Activated naive CD8-positive, alpha-beta T cell (primary cell): Measurements from ENCODE around the gene MME.

Experiments
- H3K27ac Mint-ChIP-seq: one replicate; pipeline ENCODE4 v1.8.0; 2021; ENCODE audit warnings: mixed read lengths
- H3K27me3 Mint-ChIP-seq: one replicate; pipeline ENCODE4 v1.8.0; 2021; ENCODE audit warnings: mixed read lengths
- H3K36me3 Mint-ChIP-seq: one replicate; pipeline ENCODE4 v1.8.0; 2021; ENCODE audit warnings: mixed read lengths
- H3K4me1 Mint-ChIP-seq: one replicate; pipeline ENCODE4 v1.8.0; 2021; ENCODE audit warnings: low read depth, mixed read lengths
- H3K4me3 Mint-ChIP-seq: one replicate; pipeline ENCODE4 v1.8.0; 2021; ENCODE audit warnings: mild to moderate bottlenecking, mixed read lengths
- H3K9me3 Mint-ChIP-seq: one replicate; pipeline ENCODE4 v1.8.0; 2021; ENCODE audit warnings: low read depth, mixed read lengths

MME gene

GRCh38 chr3:155184011-155184410 lies 103.9 kb downstream of the MME start:
- no peak overlapping the region for H3K4me3 Mint-ChIP-seq
- H3K36me3 Mint-ChIP-seq: no peaks in the 10 kb centered on the region
- H3K27me3 Mint-ChIP-seq: no peaks in the 10 kb centered on the region
- H3K27ac Mint-ChIP-seq: no peak overlapping the region
- H3K4me1 Mint-ChIP-seq: no peaks in the 10 kb centered on the region
- no peaks in the 10 kb centered on the region for H3K9me3 Mint-ChIP-seq

DNA sequence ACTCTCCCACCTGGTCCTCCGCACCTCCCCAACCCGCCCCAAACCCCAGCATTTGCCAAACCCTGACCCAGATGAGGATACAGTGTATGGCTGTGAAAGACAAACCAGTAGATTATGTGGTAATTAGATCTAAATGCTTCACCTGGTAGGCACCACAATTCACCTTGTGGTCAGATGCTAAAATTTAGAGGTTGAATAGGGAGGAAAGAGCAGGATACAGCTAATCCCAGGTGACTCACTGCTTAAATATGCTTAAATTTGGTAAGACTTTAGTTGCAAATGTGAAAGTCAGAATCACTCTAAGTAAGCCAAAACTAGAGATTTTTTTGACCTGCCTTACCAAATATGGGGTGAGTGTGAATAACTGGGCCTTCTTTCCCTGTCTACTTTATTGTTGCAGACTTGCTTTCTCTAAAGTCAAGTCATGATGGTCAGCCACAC lies 105.5 kb downstream of the MME start:
- Mint-ChIP-seq H3K27ac (no peak overlapping the region), H3K9me3 (no peaks in the 10 kb centered on the region), H3K4me1 (no peaks in the 10 kb centered on the region), H3K27me3 (no peaks in the 10 kb centered on the region), H3K4me3 (no peak overlapping the region), H3K36me3 (no peaks in the 10 kb centered on the region)

DNA sequence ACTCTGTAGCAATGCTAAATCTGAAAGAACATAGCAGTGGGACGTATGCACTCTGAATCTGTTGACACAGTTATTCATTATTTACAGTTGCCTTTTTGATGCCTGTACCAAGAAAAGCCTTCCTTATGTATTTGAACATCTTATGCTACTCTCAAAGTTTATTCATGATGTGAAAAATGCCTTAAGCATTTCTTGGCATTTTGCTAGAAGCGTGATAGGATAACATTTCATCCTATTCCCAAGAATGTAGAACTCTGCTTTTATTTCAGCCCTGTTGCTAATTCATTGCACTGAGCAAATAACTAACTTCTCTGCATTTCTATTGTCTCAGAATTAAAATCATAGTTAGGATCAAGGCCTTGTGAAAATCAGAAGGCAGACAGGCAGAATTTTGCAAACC lies 107.9 kb downstream of the MME start:
- H3K27ac Mint-ChIP-seq: no peak overlapping the region
- H3K36me3 Mint-ChIP-seq: no peaks in the 10 kb centered on the region
- no peak overlapping the region for H3K4me3 Mint-ChIP-seq
- peaks cover 4% of the 10 kb centered on the region for H3K9me3 Mint-ChIP-seq
- no peaks in the 10 kb centered on the region for H3K4me1 Mint-ChIP-seq
- no peaks in the 10 kb centered on the region for H3K27me3 Mint-ChIP-seq

DNA sequence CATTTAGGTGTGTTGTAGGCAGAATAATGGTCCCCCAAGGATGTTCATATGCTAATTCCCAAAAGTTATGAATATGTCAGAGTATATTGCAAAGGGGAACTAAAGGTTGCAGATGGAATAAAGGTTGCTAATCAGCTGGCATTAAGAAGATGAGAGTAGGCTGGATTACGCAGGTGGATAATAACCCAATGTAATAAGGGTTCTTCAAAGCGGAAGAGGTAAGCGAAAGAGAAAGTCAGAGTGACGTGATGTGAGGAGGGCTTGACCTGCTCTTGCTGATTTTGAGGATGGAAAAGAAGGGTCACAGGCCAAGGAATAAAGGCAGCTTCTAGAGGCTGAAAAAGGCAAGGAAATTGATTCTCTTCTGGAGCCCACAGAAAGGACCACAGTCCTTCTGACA lies 109.4 kb downstream of the MME start:
- Mint-ChIP-seq H3K9me3 (peaks cover 4% of the 10 kb centered on the region), H3K4me1 (no peaks in the 10 kb centered on the region), H3K4me3 (no peak overlapping the region), H3K27ac (no peak overlapping the region), H3K36me3 (no peaks in the 10 kb centered on the region), H3K27me3 (no peaks in the 10 kb centered on the region)

DNA sequence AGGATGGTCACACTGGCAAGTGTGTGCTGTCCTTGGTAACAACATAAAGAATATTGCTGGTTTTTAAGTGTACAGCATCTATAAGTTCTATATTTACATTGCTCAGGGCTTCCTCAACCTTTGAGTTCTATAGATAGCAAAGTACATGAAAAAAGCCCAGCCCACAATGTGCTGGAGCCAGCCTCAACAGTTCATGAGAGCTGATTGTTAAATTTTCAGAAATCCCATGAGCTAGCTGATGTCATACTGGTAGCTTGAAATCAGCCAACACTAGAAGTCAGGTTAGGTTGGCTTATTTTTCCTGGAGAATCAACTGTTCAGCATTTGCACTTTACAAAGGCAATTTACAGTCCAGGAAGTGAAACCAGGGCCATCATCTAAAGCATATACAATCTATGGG lies 110.6 kb downstream of the MME start:
- Mint-ChIP-seq H3K36me3 (no peaks in the 10 kb centered on the region), H3K9me3 (peaks cover 4% of the 10 kb centered on the region), H3K4me3 (no peak overlapping the region), H3K4me1 (no peaks in the 10 kb centered on the region), H3K27ac (no peak overlapping the region), H3K27me3 (no peaks in the 10 kb centered on the region)

DNA sequence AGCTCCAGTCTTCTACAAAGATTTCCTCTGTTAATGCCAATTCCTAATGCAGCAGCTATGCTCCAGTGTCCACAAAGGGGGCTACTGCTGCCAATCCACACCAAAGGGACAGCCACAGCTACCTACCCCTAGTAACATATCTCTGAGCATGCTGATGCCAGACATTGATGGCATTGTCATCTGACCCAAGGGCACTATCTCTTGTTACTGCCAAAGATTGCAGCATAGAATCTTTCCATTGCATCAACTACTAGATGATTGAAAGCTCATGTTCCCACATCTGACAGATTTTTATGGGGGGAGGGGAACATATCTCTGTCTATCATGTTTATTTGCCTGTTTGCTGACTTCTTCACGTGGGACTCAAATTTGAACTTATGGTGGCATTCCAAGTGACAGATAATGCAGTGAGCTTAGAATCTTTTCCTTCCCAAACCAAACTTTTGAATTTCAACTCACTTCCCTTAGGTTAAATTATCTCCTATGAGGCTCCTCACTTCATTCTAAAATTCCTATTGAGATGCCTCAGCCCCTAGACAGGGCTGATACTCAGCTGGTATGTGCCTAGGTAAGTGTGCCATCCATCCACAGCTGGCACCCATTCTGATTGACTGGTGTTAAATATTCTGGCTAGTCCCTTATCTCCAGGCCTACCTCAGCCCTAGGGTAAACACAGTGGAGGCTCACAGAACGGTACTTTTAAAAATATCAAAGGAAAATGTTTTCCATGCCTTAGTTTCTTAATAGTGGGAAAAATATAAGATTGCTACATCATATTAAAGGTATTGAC lies 113.0 kb downstream of the MME start:
- no peaks in the 10 kb centered on the region for H3K36me3 Mint-ChIP-seq
- no peaks in the 10 kb centered on the region for H3K27me3 Mint-ChIP-seq
- no peak overlapping the region for H3K27ac Mint-ChIP-seq
- no peak overlapping the region for H3K4me3 Mint-ChIP-seq
- H3K4me1 Mint-ChIP-seq: no peaks in the 10 kb centered on the region
- H3K9me3 Mint-ChIP-seq: peaks cover 4% of the 10 kb centered on the region

- no peak overlapping the region for H3K4me3 Mint-ChIP-seq
- no peaks in the 10 kb centered on the region for H3K4me1 Mint-ChIP-seq
- H3K9me3 Mint-ChIP-seq: peaks cover 4% of the 10 kb centered on the region
- H3K27ac Mint-ChIP-seq: no peak overlapping the region
- H3K36me3 Mint-ChIP-seq: no peaks in the 10 kb centered on the region
- no peaks in the 10 kb centered on the region for H3K27me3 Mint-ChIP-seq
Measured at GRCh38 chr3:155193868-155194267, 113.7 kb downstream of the MME start.

- no peaks in the 10 kb centered on the region for H3K4me1 Mint-ChIP-seq
- H3K27ac Mint-ChIP-seq: no peak overlapping the region
- no peak overlapping the region for H3K4me3 Mint-ChIP-seq
- H3K36me3 Mint-ChIP-seq: no peaks in the 10 kb centered on the region
- no peaks in the 10 kb centered on the region for H3K27me3 Mint-ChIP-seq
- H3K9me3 Mint-ChIP-seq: peaks cover 4% of the 10 kb centered on the region
Measured at GRCh38 chr3:155194973-155195957, 115.1 kb downstream of the MME start.

DNA sequence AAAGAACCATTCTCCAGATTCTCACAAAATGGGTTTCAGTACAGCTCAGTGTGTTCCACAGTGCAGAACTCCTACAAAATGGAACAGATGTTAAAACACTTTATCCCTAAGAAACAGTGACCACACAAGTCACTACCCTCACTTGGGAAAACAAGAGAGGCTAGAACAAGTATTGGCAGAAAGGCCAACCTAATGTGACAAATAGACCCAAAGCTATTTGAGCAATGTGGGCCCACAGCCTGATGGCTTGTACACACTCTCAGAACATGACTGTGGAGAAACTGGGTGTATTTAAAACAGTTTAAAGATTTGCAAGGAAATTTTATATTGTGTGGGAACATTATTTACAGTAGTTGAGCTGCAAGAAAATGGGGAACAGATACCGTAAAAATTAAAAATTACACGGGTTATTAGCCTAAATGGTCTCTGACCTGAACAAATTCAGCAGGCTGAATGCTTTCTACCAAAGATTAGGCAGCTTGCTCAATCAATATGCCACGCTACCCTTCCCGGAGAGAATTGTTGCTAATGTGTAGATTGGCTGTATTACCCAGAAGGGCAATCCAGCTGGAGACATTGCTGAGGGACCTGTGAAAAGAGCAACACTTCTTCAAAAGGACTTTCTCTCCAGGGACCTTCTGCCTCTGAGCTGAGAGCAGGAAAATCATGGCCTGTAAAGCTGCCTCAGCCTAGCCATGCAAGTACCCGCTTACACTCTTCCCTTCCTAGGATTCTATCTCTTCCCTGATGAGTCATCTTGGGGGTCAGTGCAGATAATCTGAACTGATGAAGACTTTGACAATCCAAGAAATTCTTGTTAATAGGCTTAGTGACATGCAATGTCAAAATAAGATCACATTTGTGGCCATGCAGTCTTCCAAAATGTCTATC lies 116.3 kb downstream of the MME start:
- no peaks in the 10 kb centered on the region for H3K36me3 Mint-ChIP-seq
- H3K27me3 Mint-ChIP-seq: no peaks in the 10 kb centered on the region
- no peak overlapping the region for H3K4me3 Mint-ChIP-seq
- no peak overlapping the region for H3K27ac Mint-ChIP-seq
- H3K4me1 Mint-ChIP-seq: no peaks in the 10 kb centered on the region
- H3K9me3 Mint-ChIP-seq: peaks cover 4% of the 10 kb centered on the region

GRCh38 chr3:155197786-155198185 lies 117.7 kb downstream of the MME start:
- H3K27me3 Mint-ChIP-seq: no peaks in the 10 kb centered on the region
- no peaks in the 10 kb centered on the region for H3K4me1 Mint-ChIP-seq
- no peaks in the 10 kb centered on the region for H3K36me3 Mint-ChIP-seq
- H3K27ac Mint-ChIP-seq: no peak overlapping the region
- H3K9me3 Mint-ChIP-seq: no peaks in the 10 kb centered on the region
- no peak overlapping the region for H3K4me3 Mint-ChIP-seq

- H3K4me3 Mint-ChIP-seq: no peak overlapping the region
- H3K27ac Mint-ChIP-seq: no peak overlapping the region
- H3K36me3 Mint-ChIP-seq: no peaks in the 10 kb centered on the region
- H3K4me1 Mint-ChIP-seq: no peaks in the 10 kb centered on the region
- H3K27me3 Mint-ChIP-seq: no peaks in the 10 kb centered on the region
- H3K9me3 Mint-ChIP-seq: no peaks in the 10 kb centered on the region
Measured at GRCh38 chr3:155202626-155203025, 122.5 kb downstream of the MME start.

GRCh38 chr3:155204851-155205250 lies 124.7 kb downstream of the MME start:
- H3K9me3 Mint-ChIP-seq: no peaks in the 10 kb centered on the region
- H3K4me3 Mint-ChIP-seq: no peak overlapping the region

GRCh38 chr3:155208183-155208800 lies 128.2 kb downstream of the MME start:
- H3K9me3 Mint-ChIP-seq: no peaks in the 10 kb centered on the region
- no peaks in the 10 kb centered on the region for H3K4me1 Mint-ChIP-seq
- no peaks in the 10 kb centered on the region for H3K27me3 Mint-ChIP-seq
- H3K27ac Mint-ChIP-seq: no peak overlapping the region
- no peak overlapping the region for H3K4me3 Mint-ChIP-seq
- H3K36me3 Mint-ChIP-seq: no peaks in the 10 kb centered on the region

More at GRCh38 chr3:155204851-155205250, 124.7 kb downstream of the MME start:
- H3K36me3 Mint-ChIP-seq: no peaks in the 10 kb centered on the region
- H3K27me3 Mint-ChIP-seq: no peaks in the 10 kb centered on the region
- H3K27ac Mint-ChIP-seq: no peak overlapping the region
- no peaks in the 10 kb centered on the region for H3K4me1 Mint-ChIP-seq

GRCh38 chr3:155210736-155211135 lies 130.6 kb downstream of the MME start:
- Mint-ChIP-seq H3K4me3 (no peak overlapping the region), H3K27ac (no peak overlapping the region), H3K27me3 (no peaks in the 10 kb centered on the region), H3K36me3 (no peaks in the 10 kb centered on the region), H3K9me3 (no peaks in the 10 kb centered on the region), H3K4me1 (no peaks in the 10 kb centered on the region)
